Upper lobe of right lung (tissue), 1 donor: ENCODE measurements around the gene ZNF337. TPM values are rescaled to one million over a fixed set of nuclear protein-coding genes. Genes with fewer than 3 reads are reported as not detected.
"Not testable (repeated sequence)": the region's sequence is repeated elsewhere in the genome, so short reads cannot be mapped to it uniquely, and the experiment has no call there.

ENCODE experiments used
- ATAC-seq: fragments of 200-7000 bp; cut with Tn5 transposase; one replicate; pipeline ENCODE4 v1.9.1; 2020; ENCODE audit warnings: mild to moderate bottlenecking, moderate library complexity
- DNase-seq: peaks from one replicate; pipeline ENCODE4 v3.0.0-alpha.2; 2020
- H3K27ac ChIP-seq: fragments of 200-600 bp; one replicate; pipeline ENCODE4 v1.8.0; 2022
- H3K27me3 ChIP-seq: fragments of 200-600 bp; one replicate; pipeline ENCODE4 v1.8.0; 2022; ENCODE audit warnings: mild to moderate bottlenecking
- H3K36me3 ChIP-seq: fragments of 200-600 bp; one replicate; pipeline ENCODE4 v1.8.0; 2022
- H3K4me1 ChIP-seq: fragments of 200-600 bp; one replicate; pipeline ENCODE4 v1.8.0; 2022
- H3K4me3 ChIP-seq: fragments of 200-600 bp; one replicate; pipeline ENCODE4 v1.8.0; 2022; ENCODE audit warnings: mild to moderate bottlenecking
- H3K9me3 ChIP-seq: fragments of 200-600 bp; one replicate; pipeline ENCODE4 v1.8.0; 2022
- intact Hi-C: fragments of 100-400 bp; cut with DNase I; formaldehyde crosslinking; loops from one replicate; pipeline ENCODE4 v1.11.0; 2022
- total RNA-seq: library from RNA; stranded (reverse); fragmentation: NEBNext Ultra II Directional; extraction: Animal tissue kit (Norgen Biotek cat#: 25700); gene quantifications from one replicate; pipeline ENCODE4 v1.2.1, GENCODE V29; 2021
- TF ChIP-seq, protein P1 (sequence below): fragments of 200-600 bp; IDR thresholded peaks from one replicate; pipeline ENCODE4 v1.8.0; 2022; ENCODE audit warnings: antibody characterized with exemption
- donor health status: DM: no; HTN: yes; CAD: no; lungs with severe emphysema.

Gene ZNF337
- total RNA-seq, 1 donor from 2014 or later = 14.6 TPM

DNA sequence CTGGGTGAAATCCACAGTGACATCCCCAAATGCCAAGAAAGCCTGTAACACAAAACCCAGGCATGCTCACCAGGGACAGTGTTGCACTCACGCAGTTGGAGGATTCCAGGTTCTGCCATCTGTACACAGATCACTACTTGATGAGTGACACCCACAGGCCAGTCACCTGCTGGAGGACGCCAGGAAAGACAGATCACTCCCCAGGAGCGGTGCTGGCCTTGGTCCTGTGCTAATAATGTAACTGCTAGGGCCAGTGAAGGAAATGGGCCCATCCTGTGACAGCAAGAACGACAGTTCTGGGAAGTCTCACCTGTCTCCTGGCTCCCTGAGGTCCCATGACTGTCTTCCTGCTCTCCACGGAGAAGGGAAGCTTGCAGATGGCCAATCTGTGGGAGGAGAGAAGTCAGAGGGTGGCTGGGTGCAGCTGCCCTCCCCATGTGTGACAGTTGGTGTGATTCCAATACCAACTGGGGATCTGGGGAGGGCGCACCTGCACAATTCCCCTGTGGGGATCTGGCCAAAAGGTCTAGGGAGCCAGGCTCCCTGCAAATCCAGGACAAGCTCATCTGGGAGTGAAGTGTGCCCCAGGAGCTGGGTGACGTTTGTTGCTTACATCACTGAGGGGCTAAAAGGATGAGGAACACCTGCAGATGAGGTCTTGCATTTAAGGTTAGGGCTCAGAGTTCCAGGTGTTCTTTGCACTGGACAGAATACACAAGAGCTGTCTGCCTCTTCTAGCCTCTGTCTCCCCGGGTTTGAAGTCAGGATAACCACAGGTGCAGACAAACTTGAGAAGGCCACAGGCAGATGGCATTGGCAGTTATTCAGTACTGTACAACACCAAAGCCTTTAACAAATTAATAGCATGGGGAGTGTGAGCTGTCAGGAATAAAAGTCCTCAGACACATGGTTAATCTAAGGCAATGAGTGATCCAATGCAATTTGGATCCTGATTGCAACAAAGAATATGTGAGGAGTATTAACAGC, 10.3 kb downstream of the ZNF337 start:
- Histone ChIP-seq H3K36me3 (peaks cover 19% of the 10 kb centered on the region), H3K4me3 (no peak overlapping the region)
- intact Hi-C loops = no loop called here

DNA sequence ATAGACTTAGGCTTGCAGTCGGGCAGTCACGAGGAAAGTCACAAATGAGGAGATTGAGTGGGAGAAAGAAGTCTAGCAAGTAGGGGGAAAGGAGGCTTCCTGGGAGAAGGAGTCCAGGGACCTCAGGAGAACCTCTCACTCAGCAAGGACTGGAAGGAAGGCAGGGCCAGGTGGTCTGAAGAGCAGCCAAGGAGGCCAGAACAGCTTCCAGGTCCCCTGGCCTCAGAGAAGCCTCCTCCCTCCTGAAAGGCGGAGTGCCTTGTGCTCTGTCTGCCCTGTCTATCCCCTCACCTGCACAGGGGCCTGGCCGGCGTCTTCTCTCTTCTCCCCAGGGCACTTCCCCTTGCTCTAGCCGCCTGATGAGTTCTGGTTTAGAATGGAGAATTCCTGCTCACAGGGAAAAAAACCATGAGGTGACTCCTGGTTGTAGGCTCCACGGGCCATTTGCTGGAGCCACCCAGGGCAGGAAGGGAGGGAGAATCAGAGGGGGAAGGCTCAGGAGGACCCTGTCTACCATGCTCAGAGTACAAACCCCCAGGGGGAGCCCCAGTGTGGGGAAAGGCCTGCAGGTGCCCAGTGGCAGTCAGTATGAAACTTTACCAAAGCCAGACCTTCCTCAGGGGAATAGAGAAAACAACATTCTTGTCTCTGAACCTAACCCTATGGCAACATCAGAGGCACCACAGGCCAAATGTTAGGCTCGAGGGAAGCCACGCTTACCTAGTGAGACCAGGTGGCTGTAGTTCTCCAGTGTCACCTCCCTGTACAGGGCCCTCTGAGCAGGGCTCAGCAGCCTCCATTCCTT, 11.2 kb downstream of the ZNF337 start:
- Histone ChIP-seq H3K36me3 (peaks cover 24% of the 10 kb centered on the region), H3K27ac (no peak overlapping the region), H3K9me3 (no peaks in the 10 kb centered on the region), H3K27me3 (no peaks in the 10 kb centered on the region), H3K4me1 (no peaks in the 10 kb centered on the region), H3K4me3 (no peak overlapping the region)
- ATAC-seq (peak; percentile 15), DNase-seq (no peak)
- intact Hi-C loops = no loop called here
- TF ChIP-seq, protein P1, sequence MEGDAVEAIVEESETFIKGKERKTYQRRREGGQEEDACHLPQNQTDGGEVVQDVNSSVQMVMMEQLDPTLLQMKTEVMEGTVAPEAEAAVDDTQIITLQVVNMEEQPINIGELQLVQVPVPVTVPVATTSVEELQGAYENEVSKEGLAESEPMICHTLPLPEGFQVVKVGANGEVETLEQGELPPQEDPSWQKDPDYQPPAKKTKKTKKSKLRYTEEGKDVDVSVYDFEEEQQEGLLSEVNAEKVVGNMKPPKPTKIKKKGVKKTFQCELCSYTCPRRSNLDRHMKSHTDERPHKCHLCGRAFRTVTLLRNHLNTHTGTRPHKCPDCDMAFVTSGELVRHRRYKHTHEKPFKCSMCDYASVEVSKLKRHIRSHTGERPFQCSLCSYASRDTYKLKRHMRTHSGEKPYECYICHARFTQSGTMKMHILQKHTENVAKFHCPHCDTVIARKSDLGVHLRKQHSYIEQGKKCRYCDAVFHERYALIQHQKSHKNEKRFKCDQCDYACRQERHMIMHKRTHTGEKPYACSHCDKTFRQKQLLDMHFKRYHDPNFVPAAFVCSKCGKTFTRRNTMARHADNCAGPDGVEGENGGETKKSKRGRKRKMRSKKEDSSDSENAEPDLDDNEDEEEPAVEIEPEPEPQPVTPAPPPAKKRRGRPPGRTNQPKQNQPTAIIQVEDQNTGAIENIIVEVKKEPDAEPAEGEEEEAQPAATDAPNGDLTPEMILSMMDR = no peak

More for the DNA sequence above, 10.3 kb downstream of the ZNF337 start:
- TF ChIP-seq, protein P1 = no peak
- H3K9me3 ChIP-seq = no peaks in the 10 kb centered on the region
- no peaks in the 10 kb centered on the region for H3K27me3 ChIP-seq
- no peaks in the 10 kb centered on the region for H3K4me1 ChIP-seq
- no peak for DNase-seq
- H3K27ac ChIP-seq = no peak overlapping the region
- ATAC-seq = no peak

DNA sequence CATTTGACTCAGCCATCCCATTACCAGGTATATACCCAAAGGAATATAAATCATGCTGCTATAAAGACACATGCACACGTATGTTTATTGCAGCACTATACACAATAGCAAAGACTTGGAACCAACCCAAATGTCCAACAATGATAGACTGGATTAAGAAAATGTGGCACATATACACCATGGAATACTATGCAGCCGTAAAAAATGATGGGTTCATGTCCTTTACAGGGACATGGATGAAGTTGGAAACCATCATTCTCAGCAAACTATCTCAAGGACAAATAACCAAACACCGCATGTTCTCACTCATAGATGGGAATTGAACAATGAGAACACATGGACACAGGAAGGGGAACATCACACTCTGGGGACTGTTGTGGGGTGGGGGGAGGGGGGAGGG, 12.8 kb downstream of the ZNF337 start:
- H3K27me3 ChIP-seq, ATAC-seq, H3K9me3 ChIP-seq, intact Hi-C loops, H3K4me3 ChIP-seq, DNase-seq, H3K27ac ChIP-seq, H3K4me1 ChIP-seq: not testable (repeated sequence)
- H3K36me3 ChIP-seq = peaks cover 27% of the 10 kb centered on the region

DNA sequence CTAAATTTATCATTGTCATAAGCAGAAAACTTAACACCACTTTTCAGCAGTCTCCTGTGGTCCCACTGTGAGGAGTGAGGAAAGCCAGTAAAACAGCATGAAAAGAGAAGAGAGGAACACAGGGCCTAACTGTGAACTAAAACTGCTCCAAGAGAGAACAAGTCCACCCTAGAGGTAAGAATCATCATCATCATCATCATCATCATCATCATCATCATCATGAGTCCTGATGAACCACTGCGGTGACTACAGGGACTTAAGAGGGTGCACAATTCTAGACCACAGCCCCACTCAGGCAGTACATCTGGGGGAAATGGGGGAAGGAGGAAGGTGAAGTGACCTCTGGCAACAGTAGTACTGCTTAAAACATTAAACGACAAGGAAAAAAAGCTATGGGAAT, 13.6 kb downstream of the ZNF337 start:
- no peak overlapping the region for H3K27ac ChIP-seq
- no peak overlapping the region for H3K4me3 ChIP-seq
- no peaks in the 10 kb centered on the region for H3K4me1 ChIP-seq
- no peaks in the 10 kb centered on the region for H3K27me3 ChIP-seq
- H3K36me3 ChIP-seq = peaks cover 31% of the 10 kb centered on the region
- DNase-seq (no peak), ATAC-seq (no peak)
- intact Hi-C loops = no loop called here
- no peaks in the 10 kb centered on the region for H3K9me3 ChIP-seq
- TF ChIP-seq, protein P1 = no peak

DNA sequence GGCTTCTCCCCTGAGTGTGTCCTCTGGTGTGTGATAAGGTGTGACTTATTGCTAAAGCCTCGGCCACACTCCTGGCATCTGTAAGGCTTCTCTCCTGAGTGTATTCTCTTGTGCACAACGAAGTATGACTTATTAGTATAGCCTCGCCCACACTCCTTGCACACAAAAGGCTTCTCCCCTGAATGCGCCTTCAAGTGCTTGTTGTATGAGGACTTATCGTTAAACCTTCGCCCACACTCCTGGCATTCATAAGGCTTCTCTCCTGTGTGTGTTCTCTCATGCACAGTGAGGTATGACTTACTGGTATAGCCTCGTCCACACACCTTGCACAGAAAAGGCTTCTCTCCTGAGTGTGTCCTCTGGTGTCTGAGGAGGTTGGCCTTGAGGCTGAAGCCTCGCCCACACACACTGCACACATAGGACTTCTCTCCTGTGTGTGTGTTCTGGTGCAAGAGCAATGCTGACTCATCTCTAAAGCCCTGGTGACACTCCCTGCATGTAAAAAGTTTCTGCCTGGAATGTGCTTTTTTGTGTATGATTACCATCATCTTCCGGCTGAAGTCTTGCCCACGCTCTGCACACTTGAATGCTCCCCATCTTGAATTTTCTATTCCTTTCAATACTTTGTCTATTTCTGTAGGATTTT, 20.4 kb downstream of the ZNF337 start:
- Histone ChIP-seq H3K4me3 (no peak overlapping the region), H3K36me3 (peaks cover 66% of the 10 kb centered on the region), H3K4me1 (no peaks in the 10 kb centered on the region), H3K9me3 (no peaks in the 10 kb centered on the region), H3K27me3 (no peaks in the 10 kb centered on the region), H3K27ac (no peak overlapping the region)
- DNase-seq = no peak
- peak; percentile 40 for ATAC-seq
- TF ChIP-seq, protein P1 = no peak
- intact Hi-C loops = loop anchor here (5.0 kb wide), 1 partner anchor 49 kb away; no protein-coding TSS in a partner anchor
